K562 (cell line): ENCODE data around the gene WIPF2. TPM values are rescaled to one million over a fixed set of nuclear protein-coding genes. Genes with fewer than 3 reads are reported as not detected.

Source experiments
- ATAC-seq: fragments of 200-7000 bp; cut with Tn5 transposase; 3 replicates; pipeline ENCODE4 v1.9.1; 2020; ENCODE audit warnings: moderate library complexity
- BruUV-seq: library from RNA; stranded (reverse); fragments of 400-500 nt; replicated peaks from 2 replicates; lab custom pipeline; 2021; lab: Mats Ljungman, UMichigan
- CTCF ChIA-PET: fragments of 300-600 bp; formaldehyde crosslinking; extraction: SDS; loops from one replicate; lab custom pipeline; 2021; ENCODE audit warnings: low intra/inter-chr PET ratio; lab: Yijun Ruan, JAX
- POLR2A ChIA-PET: fragments of 300-600, 350-650 bp; sonication (Branson Sonifier 250); formaldehyde crosslinking; extraction: SDS; loops from one replicate; lab custom pipeline; 2021; ENCODE audit warnings: antibody characterized with exemption, inconsistent platforms; lab: Yijun Ruan, JAX
- DNase-seq, 4 experiments: peaks; one replicate each; pipeline versions ENCODE4 v3.0.0 to v3.0.0-alpha.2; 2011 to 2018; ENCODE audit warnings: low spot score in 3 of 4, mixed read lengths in 3 of 4; ENCODE audit errors: extremely low read depth in 1 of 4
- FAIRE-seq: peaks from 2 replicates; lab custom pipeline; 2011; peaks lifted over from hg19 to GRCh38; lab: Jason Lieb, UNC
- H2AFZ ChIP-seq: 2 replicates; pipeline ENCODE4 v1.6.0; 2011; ENCODE audit warnings: low read depth, low read length, control low read depth, inconsistent platforms
- H3K27ac ChIP-seq: fragments of 200-600 bp; 3 replicates; pipeline ENCODE4 v1.8.0; 2011; ENCODE audit warnings: low read depth, mild to moderate bottlenecking, control low read depth, inconsistent platforms, low read length, moderate library complexity, mixed read lengths; ENCODE audit errors: extremely low read depth
- H3K27me3 ChIP-seq, 2 experiments: fragments of 300-600 bp in 1 of 2; 2 replicates in 1 of 2; 3 replicates in 1 of 2; pipeline versions ENCODE4 v1.6.0 to v1.8.0; 2011; ENCODE audit warnings: inconsistent platforms in 2 of 2, low read length in 2 of 2, mild to moderate bottlenecking in 1 of 2, mixed read lengths in 1 of 2, moderate library complexity in 1 of 2; ENCODE audit not compliant: control insufficient read depth in 2 of 2, insufficient read depth in 2 of 2
- H3K36me3 ChIP-seq: fragments of 300-600 bp; 3 replicates; pipeline ENCODE4 v1.8.0; 2011; ENCODE audit warnings: mild to moderate bottlenecking, low read length, inconsistent platforms; ENCODE audit not compliant: control insufficient read depth, insufficient read depth
- H3K4me1 ChIP-seq, 2 experiments: fragments of 200-600 bp in 1 of 2; replicated peaks in 1 of 2; 2 replicates in 1 of 2; 3 replicates in 1 of 2; pipeline versions ENCODE4 v1.5.1 to v1.8.0; 2011; ENCODE audit warnings: inconsistent platforms in 2 of 2, low read length in 2 of 2, mild to moderate bottlenecking in 1 of 2, mixed read lengths in 1 of 2, moderate library complexity in 1 of 2; ENCODE audit not compliant: control insufficient read depth in 2 of 2, insufficient read depth in 2 of 2
- H3K4me2 ChIP-seq: 2 replicates; pipeline ENCODE4 v1.6.1; 2011; ENCODE audit warnings: low read length, control low read depth, inconsistent platforms, mixed read lengths; ENCODE audit not compliant: insufficient read depth
- H3K4me3 ChIP-seq: fragments of 200-600 bp; sonication (generic), shearing (Covaris generic); 2 replicates; pipeline ENCODE4 v1.5.1; 2016; ENCODE audit warnings: control low read depth, inconsistent platforms
- H3K79me2 ChIP-seq: fragments of 200-600 bp; 3 replicates; pipeline ENCODE4 v1.8.0; 2011; ENCODE audit warnings: low read length, inconsistent platforms; ENCODE audit not compliant: control insufficient read depth, insufficient read depth
- H3K9ac ChIP-seq, 2 experiments: 2 replicates each; pipeline versions ENCODE4 v1.6.0 to v1.6.1; 2011; ENCODE audit warnings: low read depth in 2 of 2, low read length in 2 of 2, control low read depth in 1 of 2, inconsistent platforms in 1 of 2, mild to moderate bottlenecking in 1 of 2, mixed read lengths in 1 of 2; ENCODE audit not compliant: insufficient read depth in 1 of 2
- H3K9me1 ChIP-seq: one replicate; pipeline ENCODE4 v1.6.0; 2011; ENCODE audit warnings: inconsistent platforms, mild to moderate bottlenecking, low read length, moderate library complexity; ENCODE audit not compliant: control insufficient read depth, insufficient read depth
- H3K9me3 ChIP-seq: replicated peaks from 2 replicates; pipeline ENCODE4 v1.5.1; 2011; ENCODE audit warnings: low read depth, low read length, inconsistent platforms; ENCODE audit not compliant: control insufficient read depth, insufficient read depth
- H4K20me1 ChIP-seq: replicated peaks from 2 replicates; pipeline ENCODE4 v1.6.1; 2011; ENCODE audit warnings: low read length, inconsistent platforms, mixed read lengths; ENCODE audit not compliant: control insufficient read depth, insufficient read depth
- ARID1B ChIP-seq: fragments of 450-650 bp; IDR thresholded peaks from 2 replicates; pipeline ENCODE4 v1.6.1; 2016; ENCODE audit warnings: antibody characterized with exemption, mild to moderate bottlenecking, inconsistent platforms
- BCOR ChIP-seq: fragments of 450-650 bp; IDR thresholded peaks from 2 replicates; pipeline ENCODE4 v1.6.1; 2016
- CBFA2T2 ChIP-seq: fragments of 450-650 bp; conservative IDR thresholded peaks from 2 replicates; pipeline ENCODE4 v1.6.1; 2017; ENCODE audit warnings: mild to moderate bottlenecking
- CBX5 ChIP-seq: IDR thresholded peaks from 2 replicates; pipeline ENCODE4 v1.6.1; 2014; ENCODE audit warnings: low read depth, borderline replicate concordance
- DPF2 ChIP-seq: fragments of 450-650 bp; IDR thresholded peaks from 2 replicates; pipeline ENCODE4 v1.6.1; 2016
- E2F8 ChIP-seq: fragments of 450-650 bp; IDR thresholded peaks from 2 replicates; pipeline ENCODE4 v1.7.1; 2018; ENCODE audit warnings: mild to moderate bottlenecking, low read depth; ENCODE audit not compliant: partially characterized antibody
- ESRRA ChIP-seq: fragments of 450-650 bp; IDR thresholded peaks from 2 replicates; pipeline ENCODE4 v1.6.1; 2014; ENCODE audit warnings: low read depth, mild to moderate bottlenecking, moderate library complexity, borderline replicate concordance
- FOS ChIP-seq: IDR thresholded peaks from 3 replicates; pipeline ENCODE4 v1.6.1; 2011; ENCODE audit not compliant: insufficient read length; ENCODE audit errors: extremely low read depth
- FUS ChIP-seq: fragments of 200-400 bp; formaldehyde crosslinking; optimal IDR thresholded peaks from 2 replicates; pipeline ENCODE3; 2017; ENCODE audit warnings: low read depth, low read length
- KHSRP ChIP-seq: fragments of 450-650 bp; IDR thresholded peaks from 2 replicates; pipeline ENCODE4 v1.6.1; 2017
- NELFE ChIP-seq: IDR thresholded peaks from 2 replicates; pipeline ENCODE4 v1.6.1; 2011; ENCODE audit warnings: mild to moderate bottlenecking; ENCODE audit not compliant: insufficient read depth, insufficient read length
- NFYB ChIP-seq: IDR thresholded peaks from 2 replicates; pipeline ENCODE4 v1.6.1; 2011; ENCODE audit warnings: mild to moderate bottlenecking, moderate library complexity; ENCODE audit not compliant: insufficient read length; ENCODE audit errors: extremely low read depth
- PRPF4 ChIP-seq: fragments of 200-400 bp; formaldehyde crosslinking; IDR thresholded peaks from one replicate; pipeline ENCODE4 v1.6.1; 2017; ENCODE audit warnings: low read length, low read depth, mild to moderate bottlenecking; ENCODE audit not compliant: insufficient read depth, poor library complexity, severe bottlenecking
- RBM22 ChIP-seq: fragments of 200-400 bp; formaldehyde crosslinking; IDR thresholded peaks from 2 replicates; pipeline ENCODE4 v1.6.1; 2018; ENCODE audit warnings: low read length, low read depth; ENCODE audit not compliant: poor library complexity, severe bottlenecking
- RBM25 ChIP-seq: fragments of 200-400 bp; formaldehyde crosslinking; IDR thresholded peaks from 2 replicates; pipeline ENCODE4 v1.6.1; 2018; ENCODE audit warnings: low read length, low read depth, moderate library complexity; ENCODE audit not compliant: severe bottlenecking
- ZNF121 ChIP-seq: sonication (generic); formaldehyde crosslinking; conservative IDR thresholded peaks from 2 replicates; pipeline ENCODE4 v1.8.0; 2022; ENCODE audit warnings: missing genetic modification reagents
- ZNF512 ChIP-seq: IDR thresholded peaks from 2 replicates; pipeline ENCODE4 v1.6.1; 2016; ENCODE audit warnings: missing genetic modification characterization, missing compliant biosample characterization
- ZNF695 ChIP-seq: fragments of 450-650 bp; formaldehyde crosslinking; IDR thresholded peaks from 2 replicates; pipeline ENCODE4 v1.4.0; 2020; ENCODE audit warnings: mild to moderate bottlenecking, moderate library complexity
- WGBS: fragments of 100-300 bp; shearing (Covaris generic); methylation state at CpG from one replicate; pipeline ENCODE4 v1.1.6; 2016; ENCODE audit warnings: low coverage, mixed read lengths; ENCODE audit not compliant: insufficient coverage; ENCODE audit errors: missing lambda C conversion rate; 5-methylcytosine and 5-hydroxymethylcytosine counted together
- in situ Hi-C: fragments of 300-500 bp; cut with MboI; formaldehyde crosslinking; loops from 4 replicates; pipeline ENCODE4 v1.15.0; 2018; ENCODE audit warnings: inconsistent platforms, mixed read lengths
- intact Hi-C: fragments of 100-400 bp; cut with micrococcal nuclease; formaldehyde crosslinking; loops from 2 replicates; pipeline ENCODE4 v1.14.2; 2022
- polyA plus RNA-seq, 8 experiments: library from polyadenylated mRNA; depleted of rRNA in 4 of 8; stranded (reverse) in 5 of 8; unstranded in 3 of 8; fragments of >200 nt; fragmentation: Nextera tagmentation in 2 of 8; fragmentation: Illumina TruSeq in 1 of 8; extraction: Ambion mirVana in 2 of 8; extraction: Trizol in 1 of 8; gene quantifications; 2 replicates each; pipeline versions ENCODE4 v1.2.1 to v1.2.3, GENCODE V29; 2011 to 2014; ENCODE audit warnings: inconsistent platforms in 1 of 8, missing spikeins in 1 of 8
- total RNA-seq, 7 experiments: library from RNA; depleted of rRNA in 6 of 7; stranded (reverse); fragments of >200 nt in 6 of 7; fragmentation: Illumina TruSeq in 2 of 7; extraction: Trizol in 2 of 7; gene quantifications; 2 replicates each; pipeline versions ENCODE4 v1.2.1 to v1.2.3, GENCODE V29; 2011 to 2021; ENCODE audit warnings: low replicate concordance in 1 of 7

Gene WIPF2
- total and polyA plus RNA-seq, 9 of the 15 experiments (the other 6 are each of a cell fraction or from before 2014, with no cell fraction given) = 3.6 to 15.0 (median 5.3) TPM

DNA sequence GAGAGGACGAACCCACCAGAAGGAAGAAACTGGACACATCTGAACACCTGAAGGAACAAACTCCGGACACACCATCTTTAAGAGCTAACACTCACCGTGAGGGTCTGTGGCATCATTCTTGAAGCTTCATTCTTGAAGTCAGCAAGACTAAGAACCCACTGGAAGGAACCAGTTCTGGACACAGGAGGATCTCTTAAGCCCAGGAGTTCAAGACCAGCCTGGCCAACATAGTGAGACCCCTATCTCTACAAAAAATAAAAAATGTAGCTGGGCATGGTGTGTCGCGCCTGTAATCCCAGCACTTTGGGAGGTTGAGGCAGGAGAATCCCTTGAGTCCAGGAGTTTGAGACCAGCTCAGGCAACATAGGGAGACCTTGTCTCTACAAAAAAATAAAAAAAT is 20.5 kb upstream of the WIPF2 start:
- no TSS peak for BruUV-seq
- H2AFZ ChIP-seq = peak overlapping the region; percentile 60

DNA sequence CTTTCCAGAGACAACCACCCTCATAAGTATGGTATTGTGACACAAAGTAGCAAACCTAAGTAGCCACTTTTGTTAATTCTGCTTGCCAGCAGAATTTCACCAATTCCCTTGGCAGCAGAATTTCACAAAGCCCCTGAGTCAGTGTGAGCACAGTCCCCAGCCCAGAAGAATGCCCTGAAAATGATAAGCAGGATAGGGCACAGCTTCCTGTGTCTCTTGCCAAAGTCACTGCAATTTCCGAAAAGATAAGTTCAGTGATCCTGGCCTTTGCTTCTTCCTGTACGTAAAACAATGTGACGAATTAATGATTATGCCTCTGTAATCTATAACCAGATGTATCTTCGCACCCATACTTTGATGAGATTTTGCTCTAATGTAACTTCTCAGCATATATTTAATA is 16.0 kb upstream of the WIPF2 start:
- no peak overlapping the region for H3K27ac ChIP-seq
- no peak for FAIRE-seq
- intact Hi-C loops (no loop called here), in situ Hi-C loops (no loop called here)
- no peaks in the 10 kb centered on the region for H3K79me2 ChIP-seq
- no peaks in the 10 kb centered on the region for H3K9me3 ChIP-seq
- 14% methylated on average over 4 of the region's 4 CpGs for WGBS
- no TSS peak for BruUV-seq
- no peak overlapping the region for H3K4me2 ChIP-seq
- no peaks in the 10 kb centered on the region for H3K36me3 ChIP-seq
- no peaks in the 10 kb centered on the region; a peak in 1 of 5 replicates for H3K4me1 ChIP-seq
- no peaks in the 10 kb centered on the region for H4K20me1 ChIP-seq
- peak overlapping the region; percentile 56 for H2AFZ ChIP-seq
- no peaks in the 10 kb centered on the region for H3K9me1 ChIP-seq
- no peak for ATAC-seq
- H3K9ac ChIP-seq = no peak overlapping the region
- no peak for DNase-seq
- H3K27me3 ChIP-seq = no peaks in the 10 kb centered on the region
- ChIA-PET POLR2A (interaction anchor here (0.5 to 2.2 kb wide), 2 partner anchors 16 to 1787 kb away, joined by 3 to 6 read pairs; partner anchors contain the start of gene WIPF2), CTCF (interaction anchor here (1.1 to 3.3 kb wide), 2 partner anchors 84 to 88 kb away, joined by 6 to 19 read pairs; partner anchors contain the start of gene CDC6)
- no peak overlapping the region for H3K4me3 ChIP-seq
- TF ChIP-seq ZNF512 (tag) (no peak), CBFA2T2 (peak; percentile 25; the same call in 1 of the 2 replicates), KHSRP (no peak), DPF2 (peak; percentile 21; the same call in 1 of the 2 replicates), ARID1B (0 out of 2 replicates have a peak, but pooled peaks have one; percentile 28), E2F8 (no peak), RBM22 (no peak), FUS (no peak)

More for the DNA sequence above, 20.5 kb upstream of the WIPF2 start:
- Histone ChIP-seq H4K20me1 (no peaks in the 10 kb centered on the region), H3K9me1 (no peaks in the 10 kb centered on the region), H3K9ac (no peak overlapping the region), H3K27me3 (no peaks in the 10 kb centered on the region; a peak in 1 of 5 replicates), H3K4me1 (peaks cover 3 to 11% of the 10 kb centered on the region in 2 experiments; a peak in 3 of 5 replicates), H3K4me3 (no peak overlapping the region), H3K27ac (no peak overlapping the region), H3K36me3 (no peaks in the 10 kb centered on the region), H3K79me2 (no peaks in the 10 kb centered on the region), H3K9me3 (no peaks in the 10 kb centered on the region; the same call in 1 of the 2 replicates), H3K4me2 (no peak overlapping the region; the same call in 1 of the 2 replicates)
- no peak for FAIRE-seq
- in situ Hi-C loops = no loop called here
- TF ChIP-seq FOS (no peak), CBX5 (no peak), BCOR (peak; percentile 23; the same call in 1 of the 2 replicates), NFYB (no peak), ZNF695 (CRISPR knock-in tag) (no peak), RBM25 (peak; percentile 4), NELFE (no peak), ZNF121 (peak; percentile 55; the same call in 1 of the 2 replicates), PRPF4 (no peak), ESRRA (no peak)
- intact Hi-C loops = no loop called here
- no peak for ATAC-seq
- DNase-seq = no peak
- ChIA-PET POLR2A (interaction anchor here (0.5 to 1.7 kb wide), 4 partner anchors 15 to 450 kb away, joined by 3 to 9 read pairs (median 4); no protein-coding TSS in a partner anchor), CTCF (no interaction called here)
- 68% methylated on average over 5 of the region's 5 CpGs for WGBS
